Body of pancreas (tissue), 4 donors: ENCODE measurements around the gene NTRK1. TPM values are rescaled to one million over a fixed set of nuclear protein-coding genes. Genes with fewer than 3 reads are reported as not detected.

Experiments used
- ATAC-seq: fragments of 150-250 bp; one replicate; pipeline ENCODE4 v1.9.1; 2016
- DNase-seq, 4 donors: peaks; one replicate each; pipeline ENCODE4 v3.0.0-alpha.2; 2019
- H3K27ac ChIP-seq, 4 donors: fragments of 200-600 bp; sonication (generic); 1 replicate in 3 of 4; 2 replicates in 1 of 4; pipeline versions ENCODE4 v1.5.1 to v1.6.1; 2016 to 2019; ENCODE audit warnings: mild to moderate bottlenecking in 1 of 4, mixed read lengths in 1 of 4, moderate library complexity in 1 of 4
- H3K27me3 ChIP-seq, 2 donors: fragments of 200-600 bp; sonication (generic); one replicate each; pipeline ENCODE4 v1.6.0; 2016; ENCODE audit warnings: mild to moderate bottlenecking in 1 of 2
- H3K36me3 ChIP-seq, 2 donors: fragments of 200-600 bp; sonication (generic); replicated peaks in 1 of 2; 2 replicates each; pipeline ENCODE4 v1.5.1; 2016; ENCODE audit warnings: low read depth in 2 of 2; ENCODE audit not compliant: insufficient read depth in 1 of 2
- H3K4me1 ChIP-seq: fragments of 200-600 bp; sonication (generic); one replicate; pipeline ENCODE4 v1.6.0; 2016
- H3K4me3 ChIP-seq, 2 donors: fragments of 200-600 bp; sonication (generic); 1 replicate in 1 of 2; 2 replicates in 1 of 2; pipeline ENCODE4 v1.5.1; 2016 to 2019
- H3K9me3 ChIP-seq, 3 donors: fragments of 200-600 bp; sonication (generic); 1 replicate in 2 of 3; 2 replicates in 1 of 3; pipeline ENCODE4 v1.5.1; 2016
- CTCF ChIP-seq, 7 experiments: fragments of 450-650 bp in 4 of 7; fragments of 200-600 bp in 3 of 7; sonication (generic) in 3 of 7; IDR thresholded peaks; one replicate each; pipeline ENCODE4 v1.5.1; 2016 to 2019; ENCODE audit warnings: antibody characterized with exemption in 7 of 7
- POLR2A ChIP-seq, 3 donors: fragments of 450-650 bp; IDR thresholded peaks; one replicate each; pipeline ENCODE4 v1.6.1; 2016; ENCODE audit warnings: antibody characterized with exemption in 3 of 3, mild to moderate bottlenecking in 2 of 3
- WGBS, 2 donors: methylation state at CpG; one replicate each; pipeline ENCODE4 v1.1.5; 2017; 5-methylcytosine and 5-hydroxymethylcytosine counted together
- intact Hi-C: fragments of 100-400 bp; cut with DNase I; formaldehyde crosslinking; loops from one replicate; pipeline ENCODE4 v1.15.1; 2023
- total RNA-seq, 2 donors: library from RNA; depleted of rRNA; stranded (reverse); fragments of >200 nt; gene quantifications; one replicate each; pipeline ENCODE4 v1.1.0, GENCODE V29; 2016

Gene NTRK1
- total RNA-seq, 2 donors from 2014 or later, result 0.99 TPM; not detected in 1

GRCh38 chr1:156828400-156829124, 32.1 kb upstream of the NTRK1 start:
- ATAC-seq (no peak), DNase-seq (no peak)
- Histone ChIP-seq H3K27me3 (no peaks in the 10 kb centered on the region), H3K4me3 (no peak overlapping the region), H3K4me1 (no peaks in the 10 kb centered on the region), H3K9me3 (no peaks in the 10 kb centered on the region), H3K27ac (no peak overlapping the region), H3K36me3 (no peaks in the 10 kb centered on the region)
- no peak for TF ChIP-seq POLR2A (IDR thresholded peaks at IDR 0.05)
- TF ChIP-seq CTCF (IDR thresholded peaks at IDR 0.05), result no peak
- intact Hi-C loops, result no loop called here
- 57 to 63% methylated on average over 18 of the region's 18 CpGs for WGBS, 2 donors

- WGBS, 2 donors, result 25 to 47% methylated on average over 4 to 5 of the region's 5 CpGs
- intact Hi-C loops, result no loop called here
- no peak overlapping the region for H3K27ac ChIP-seq
- H3K4me1 ChIP-seq, result no peaks in the 10 kb centered on the region
- DNase-seq, result no peak
- ATAC-seq, result no peak
- no peak for TF ChIP-seq POLR2A (IDR thresholded peaks at IDR 0.05)
- TF ChIP-seq CTCF (IDR thresholded peaks at IDR 0.05), result no peak
- H3K27me3 ChIP-seq, result no peaks in the 10 kb centered on the region
- no peaks in the 10 kb centered on the region for H3K9me3 ChIP-seq
- no peaks in the 10 kb centered on the region for H3K36me3 ChIP-seq
- H3K4me3 ChIP-seq, result no peak overlapping the region
Measured at GRCh38 chr1:156832434-156832833, 28.2 kb upstream of the NTRK1 start.

GRCh38 chr1:156833603-156834002, 27.1 kb upstream of the NTRK1 start:
- Histone ChIP-seq H3K36me3 (no peaks in the 10 kb centered on the region), H3K4me3 (no peak overlapping the region), H3K9me3 (no peaks in the 10 kb centered on the region), H3K4me1 (no peaks in the 10 kb centered on the region), H3K27ac (no peak overlapping the region), H3K27me3 (no peaks in the 10 kb centered on the region)
- WGBS, 2 donors, result 24 to 47% methylated on average over 2 of the region's 2 CpGs
- ATAC-seq, result no peak
- DNase-seq, result peak in 1 of 4 donors; percentile 42
- intact Hi-C loops, result no loop called here
- TF ChIP-seq POLR2A (IDR thresholded peaks at IDR 0.05), result no peak
- no peak for TF ChIP-seq CTCF (IDR thresholded peaks at IDR 0.05)

- Histone ChIP-seq H3K36me3 (no peaks in the 10 kb centered on the region), H3K27ac (no peak overlapping the region), H3K27me3 (no peaks in the 10 kb centered on the region), H3K9me3 (no peaks in the 10 kb centered on the region), H3K4me3 (no peak overlapping the region), H3K4me1 (no peaks in the 10 kb centered on the region)
- intact Hi-C loops, result no loop called here
- TF ChIP-seq CTCF (IDR thresholded peaks at IDR 0.05), result no peak
- TF ChIP-seq POLR2A (IDR thresholded peaks at IDR 0.05), result no peak
- WGBS, 2 donors, result 63 to 74% methylated on average over 3 of the region's 3 CpGs
- DNase-seq (no peak), ATAC-seq (no peak)
Measured at GRCh38 chr1:156834322-156834721, 26.3 kb upstream of the NTRK1 start.

- Histone ChIP-seq H3K36me3 (no peaks in the 10 kb centered on the region), H3K27me3 (no peaks in the 10 kb centered on the region), H3K4me1 (no peaks in the 10 kb centered on the region), H3K27ac (no peak overlapping the region), H3K4me3 (no peak overlapping the region), H3K9me3 (no peaks in the 10 kb centered on the region)
- TF ChIP-seq POLR2A (IDR thresholded peaks at IDR 0.05) (no peak), CTCF (IDR thresholded peaks at IDR 0.05) (no peak)
- ATAC-seq (no peak), DNase-seq (no peak)
- intact Hi-C loops, result no loop called here
- WGBS, 2 donors, result 47 to 59% methylated on average over 5 of the region's 5 CpGs
Measured at GRCh38 chr1:156836041-156836654, 24.5 kb upstream of the NTRK1 start.
